Fibroblast of the aortic adventitia (primary cell): ENCODE results near the gene ID4. TPM values are rescaled to one million over a fixed set of nuclear protein-coding genes. Genes with fewer than 3 reads are reported as not detected.

Source experiments
- DNase-seq: peaks from one replicate; pipeline ENCODE4 v3.0.0-alpha.2; 2010; ENCODE audit warnings: low read depth
- H3K4me3 ChIP-seq: 2 replicates; pipeline ENCODE4 v1.5.1; 2011; ENCODE audit warnings: low read depth, mild to moderate bottlenecking, control low read depth, low read length, moderate library complexity
- CTCF ChIP-seq: IDR thresholded peaks from 2 replicates; pipeline ENCODE4 v1.5.1; 2011; ENCODE audit warnings: mild to moderate bottlenecking, low read length, control low read depth, inconsistent platforms; ENCODE audit not compliant: insufficient read depth
- total RNA-seq: library from RNA; depleted of rRNA; stranded (reverse); fragments of >200 nt; gene quantifications from 2 replicates; pipeline ENCODE4 v1.2.3, GENCODE V29; 2012; ENCODE audit warnings: low replicate concordance

Gene ID4
- total RNA-seq, 1 donor, result 11.4 TPM

- DNase-seq, result no peak
- no peak overlapping the region for H3K4me3 ChIP-seq
- TF ChIP-seq CTCF, result no peak
These were observed 38.8 kb upstream of the ID4 start for GRCh38 chr6:19798362-19798761.

GRCh38 chr6:19802656-19803055 is 34.5 kb upstream of the ID4 start:
- no peak for DNase-seq
- no peak for TF ChIP-seq CTCF
- no peak overlapping the region for H3K4me3 ChIP-seq

- no peak for TF ChIP-seq CTCF
- peak; percentile 86 for DNase-seq
These were observed 33.6 kb upstream of the ID4 start for GRCh38 chr6:19803331-19804204.

GRCh38 chr6:19804205-19805128 is 32.7 kb upstream of the ID4 start:
- DNase-seq, result peak; percentile 97
- peak overlapping the region; percentile 78 for H3K4me3 ChIP-seq
- TF ChIP-seq CTCF, result no peak

More at GRCh38 chr6:19803331-19804204, 33.6 kb upstream of the ID4 start:
- peak overlapping the region; percentile 78 for H3K4me3 ChIP-seq

GRCh38 chr6:19805129-19805481 is 32.1 kb upstream of the ID4 start:
- no peak for TF ChIP-seq CTCF
- peak; percentile 39 for DNase-seq
- H3K4me3 ChIP-seq, result peak overlapping the region; percentile 65

GRCh38 chr6:19806971-19807396 is 30.2 kb upstream of the ID4 start:
- TF ChIP-seq CTCF, result no peak
- DNase-seq, result no peak
- H3K4me3 ChIP-seq, result no peak overlapping the region
